GM19025 (cell line): ENCODE measurements around the gene TIMP3.

Experiments used
- ATAC-seq: cut with Tn5 transposase; IDR thresholded peaks from one replicate; pipeline ENCODE4 v1.9.1; 2021; ENCODE audit warnings: mild to moderate bottlenecking, low read depth, moderate library complexity; ENCODE audit not compliant: unreplicated experiment

The TIMP3 gene

GRCh38 chr22:32805361-32805881 lies 3.9 kb downstream of the TIMP3 start:
- no peak for ATAC-seq

- ATAC-seq: no peak
These were observed 4.8 kb downstream of the TIMP3 start for GRCh38 chr22:32806296-32806695.

GRCh38 chr22:32808038-32808445 lies 6.5 kb downstream of the TIMP3 start:
- ATAC-seq: no peak

- no peak for ATAC-seq
These were observed 8.5 kb downstream of the TIMP3 start for GRCh38 chr22:32809786-32810554.

- no peak for ATAC-seq
These were observed 9.1 kb downstream of the TIMP3 start for GRCh38 chr22:32810555-32811133.

- no peak for ATAC-seq
These were observed 10.5 kb downstream of the TIMP3 start for GRCh38 chr22:32811788-32812545.

- no peak for ATAC-seq
These were observed 12.9 kb downstream of the TIMP3 start for GRCh38 chr22:32814285-32814860.

- no peak for ATAC-seq
These were observed 13.6 kb downstream of the TIMP3 start for GRCh38 chr22:32815059-32815458.

- ATAC-seq: no peak
These were observed 14.4 kb downstream of the TIMP3 start for GRCh38 chr22:32815943-32816342.

GRCh38 chr22:32817137-32817730 lies 15.7 kb downstream of the TIMP3 start:
- ATAC-seq: no peak

- ATAC-seq: no peak
These were observed 17.1 kb downstream of the TIMP3 start for GRCh38 chr22:32818446-32819115.

- no peak for ATAC-seq
These were observed 17.6 kb downstream of the TIMP3 start for GRCh38 chr22:32819120-32819519.

- no peak for ATAC-seq
These were observed 18.9 kb downstream of the TIMP3 start for GRCh38 chr22:32820131-32821119.

- no peak for ATAC-seq
These were observed 20.8 kb downstream of the TIMP3 start for GRCh38 chr22:32822179-32822877.

- ATAC-seq: no peak
These were observed 21.7 kb downstream of the TIMP3 start for GRCh38 chr22:32823024-32823730.

- no peak for ATAC-seq
These were observed 23.2 kb downstream of the TIMP3 start for GRCh38 chr22:32824531-32825312.

GRCh38 chr22:32826537-32826936 lies 25.0 kb downstream of the TIMP3 start:
- no peak for ATAC-seq
